ENCODE data around the gene KLHL14.
"Not testable (repeated sequence)": the region's sequence is repeated elsewhere in the genome, so short reads cannot be mapped to it uniquely, and the experiment has no call there.

KLHL14 gene

GRCh38 chr18:32722279-32722678, 50.5 kb downstream of the KLHL14 start:
- DNase-seq (ENCODE audit: low spot score), result no peak

GRCh38 chr18:32717126-32717525, 55.7 kb downstream of the KLHL14 start:
- no peak for DNase-seq (ENCODE audit: low spot score)

GRCh38 chr18:32714571-32715148, 58.2 kb downstream of the KLHL14 start:
- peak; percentile 10 for DNase-seq (ENCODE audit: low spot score)

GRCh38 chr18:32712860-32713259, 60.0 kb downstream of the KLHL14 start:
- no peak for DNase-seq (ENCODE audit: low spot score)

- DNase-seq (ENCODE audit: low spot score), result no peak
Measured at GRCh38 chr18:32711862-32712261, 61.0 kb downstream of the KLHL14 start.

- DNase-seq (ENCODE audit: low spot score), result no peak
Measured at GRCh38 chr18:32707586-32707985, 65.2 kb downstream of the KLHL14 start.

GRCh38 chr18:32707147-32707546, 65.7 kb downstream of the KLHL14 start:
- no peak for DNase-seq (ENCODE audit: low spot score)

GRCh38 chr18:32701313-32701712, 71.5 kb downstream of the KLHL14 start:
- no peak for DNase-seq (ENCODE audit: low spot score)

GRCh38 chr18:32698153-32698552, 74.7 kb downstream of the KLHL14 start:
- no peak for DNase-seq (ENCODE audit: low spot score)

- DNase-seq (ENCODE audit: low spot score), result no peak
Measured at GRCh38 chr18:32696376-32696775, 76.4 kb downstream of the KLHL14 start.

- DNase-seq (ENCODE audit: low spot score), result no peak
Measured at GRCh38 chr18:32695534-32695933, 77.3 kb downstream of the KLHL14 start.

GRCh38 chr18:32688821-32689220, 84.0 kb downstream of the KLHL14 start:
- no peak for DNase-seq (ENCODE audit: low spot score)

- no peak for DNase-seq (ENCODE audit: low spot score)
Measured at GRCh38 chr18:32684940-32685339, 87.9 kb downstream of the KLHL14 start.

- DNase-seq (ENCODE audit: low spot score), result no peak
Measured at GRCh38 chr18:32684096-32684495, 88.7 kb downstream of the KLHL14 start.

- no peak for DNase-seq (ENCODE audit: low spot score)
Measured at GRCh38 chr18:32683044-32683443, 89.8 kb downstream of the KLHL14 start.

- DNase-seq (ENCODE audit: low spot score), result no peak
Measured at GRCh38 chr18:32677578-32677977, 95.2 kb downstream of the KLHL14 start.

GRCh38 chr18:32674491-32674890, 98.3 kb downstream of the KLHL14 start:
- no peak for DNase-seq (ENCODE audit: low spot score)

- no peak for DNase-seq (ENCODE audit: low spot score)
Measured at GRCh38 chr18:32672398-32672797, 100.4 kb downstream of the KLHL14 start.

- DNase-seq (ENCODE audit: low spot score), result no peak
Measured at GRCh38 chr18:32670727-32671126, 102.1 kb downstream of the KLHL14 start.

- DNase-seq (ENCODE audit: low spot score), result no peak
Measured at GRCh38 chr18:32669549-32670165, 103.2 kb downstream of the KLHL14 start.

- DNase-seq (ENCODE audit: low spot score), result no peak
Measured at GRCh38 chr18:32668956-32669355, 103.9 kb downstream of the KLHL14 start.

GRCh38 chr18:32661486-32662299, 111.1 kb downstream of the KLHL14 start:
- DNase-seq (ENCODE audit: low spot score), result no peak

GRCh38 chr18:32654507-32654906, 118.3 kb downstream of the KLHL14 start:
- not testable (repeated sequence) for DNase-seq (ENCODE audit: low spot score)
